RWPE2 (cell line): ENCODE results near the gene UBC.

ENCODE experiments used
- ATAC-seq: fragments of 200-7000 bp; cut with Tn5 transposase; 3 replicates; pipeline ENCODE4 v1.9.1; 2021; ENCODE audit warnings: low read depth
- DNase-seq: peaks from one replicate; pipeline ENCODE4 v3.0.0-alpha.2; 2020; ENCODE audit warnings: low spot score
- H3K27ac ChIP-seq: fragments of 450-650 bp; 2 replicates; pipeline ENCODE4 v1.5.1; 2017; ENCODE audit warnings: mild to moderate bottlenecking; ENCODE audit not compliant: poor library complexity, severe bottlenecking
- H3K27me3 ChIP-seq: fragments of 250-450 bp; sonication (Bioruptor Pico); 2 replicates; pipeline ENCODE4 v1.5.1; 2021; ENCODE audit warnings: mild to moderate bottlenecking, moderate library complexity; ENCODE audit not compliant: insufficient read depth, poor library complexity, severe bottlenecking
- H3K36me3 ChIP-seq: fragments of 250-450 bp; sonication (Bioruptor Pico); 2 replicates; pipeline ENCODE4 v1.5.1; 2020; ENCODE audit warnings: low read depth, mild to moderate bottlenecking, moderate library complexity
- H3K4me1 ChIP-seq: fragments of 250-450 bp; sonication (Bioruptor Pico); 2 replicates; pipeline ENCODE4 v1.5.1; 2021; ENCODE audit warnings: mild to moderate bottlenecking, moderate library complexity; ENCODE audit not compliant: insufficient read depth, poor library complexity, severe bottlenecking
- H3K4me3 ChIP-seq: fragments of 250-450 bp; sonication (Bioruptor Pico); 2 replicates; pipeline ENCODE4 v1.5.1; 2021; ENCODE audit warnings: mild to moderate bottlenecking, moderate library complexity; ENCODE audit not compliant: severe bottlenecking
- H3K9me3 ChIP-seq: fragments of 250-450 bp; sonication (Bioruptor Pico); 2 replicates; pipeline ENCODE4 v1.5.1; 2021; ENCODE audit warnings: mild to moderate bottlenecking, moderate library complexity; ENCODE audit not compliant: severe bottlenecking
- CTCF ChIP-seq: fragments of 450-650 bp; IDR thresholded peaks from one replicate; pipeline ENCODE4 v1.5.1; 2017; ENCODE audit warnings: mild to moderate bottlenecking, moderate library complexity; ENCODE audit not compliant: poor library complexity, severe bottlenecking

UBC gene

GRCh38 chr12:124863416-124864325 lies 50.8 kb downstream of the UBC start, which contains the start of gene SCARB1:
Gene SCARB1, minus strand, starts transcription at chr12:124863864. Its CDS starts 144 bp downstream, at chr12:124863720.
- peak within 1 kb of the TSS; percentile 41 for H3K27ac ChIP-seq

DNA sequence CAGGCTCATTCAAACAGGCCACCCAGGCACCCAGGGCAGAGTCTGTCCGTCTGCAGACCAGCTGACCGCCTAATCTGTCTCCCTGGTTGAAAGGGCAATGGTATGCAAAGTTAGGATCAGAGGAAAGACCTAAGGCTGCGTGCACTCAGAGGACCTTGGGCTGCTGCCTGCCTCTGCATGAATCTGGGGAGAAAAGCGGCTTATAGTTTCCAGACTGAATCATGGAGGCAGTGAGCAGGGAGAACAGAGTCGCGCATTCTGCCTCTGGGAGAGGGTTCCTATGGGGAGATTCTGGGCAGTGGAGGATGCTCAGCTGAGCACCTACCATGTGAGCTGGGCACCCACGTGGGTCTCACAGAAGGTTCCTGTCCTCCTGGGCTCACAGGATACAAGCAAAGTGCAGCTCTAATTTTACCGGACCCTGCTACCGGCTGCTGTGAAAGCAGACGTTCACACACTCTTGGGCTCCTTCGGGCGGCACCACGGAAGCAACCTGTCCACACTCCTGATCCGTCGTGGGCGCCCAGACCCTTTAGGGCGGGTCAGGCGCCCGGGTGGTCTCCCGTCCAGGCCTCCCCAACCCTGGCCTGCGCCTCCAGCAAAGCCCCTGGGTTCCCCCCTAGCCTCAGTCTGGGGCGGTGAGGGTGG lies 51.6 kb downstream of the UBC start:
- Histone ChIP-seq H3K4me3 (peak overlapping the region; percentile 78), H3K27me3 (no peaks in the 10 kb centered on the region), H3K27ac (peak overlapping the region; percentile 41), H3K4me1 (peaks cover 27% of the 10 kb centered on the region), H3K36me3 (peaks cover 31% of the 10 kb centered on the region), H3K9me3 (no peaks in the 10 kb centered on the region)
- ATAC-seq, result peak; percentile 50
- TF ChIP-seq CTCF, result no peak
- DNase-seq, result no peak

More at GRCh38 chr12:124863416-124864325, 50.8 kb downstream of the UBC start, which contains the start of gene SCARB1:
- Histone ChIP-seq H3K4me3 (peak within 1 kb of the TSS; percentile 78), H3K27me3 (no peaks in the 10 kb centered on the region), H3K4me1 (peaks cover 27% of the 10 kb centered on the region), H3K9me3 (no peaks in the 10 kb centered on the region), H3K36me3 (peaks cover 31% of the 10 kb centered on the region)
- ATAC-seq (peak; percentile 79), DNase-seq (peak; percentile 82)
- no peak for TF ChIP-seq CTCF

- DNase-seq (no peak), ATAC-seq (no peak)
- Histone ChIP-seq H3K4me3 (peak overlapping the region; percentile 78), H3K27me3 (no peaks in the 10 kb centered on the region), H3K9me3 (no peaks in the 10 kb centered on the region), H3K4me1 (peaks cover 20% of the 10 kb centered on the region), H3K36me3 (peaks cover 31% of the 10 kb centered on the region), H3K27ac (peak overlapping the region; percentile 41)
- no peak for TF ChIP-seq CTCF
These were observed 52.4 kb downstream of the UBC start for GRCh38 chr12:124861898-124862676.
